Measurements from ENCODE around the gene SNUPN.
"Not testable (repeated sequence)": the region's sequence is repeated elsewhere in the genome, so short reads cannot be mapped to it uniquely, and the experiment has no call there.

The SNUPN gene

DNA sequence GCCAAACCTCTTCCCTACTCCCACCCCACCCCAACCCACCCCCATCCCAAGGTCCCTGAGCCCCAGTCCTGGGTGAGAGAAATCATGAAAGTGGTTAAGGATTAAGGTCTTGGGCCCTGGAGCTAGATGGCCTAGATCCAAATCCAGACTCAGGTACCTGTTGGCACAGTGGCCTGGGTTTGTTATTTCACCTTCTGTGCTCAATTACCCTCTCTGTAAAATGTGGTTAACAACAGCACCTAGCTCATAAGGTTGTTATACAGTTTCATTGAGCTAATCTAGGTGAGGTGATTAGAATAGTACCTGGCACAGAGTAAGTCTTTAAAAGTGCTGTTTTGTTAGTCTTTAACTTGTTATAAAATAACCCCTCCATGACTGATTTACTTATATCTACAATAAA lies 6.4 kb upstream of the SNUPN start:
- no peak for DNase-seq

DNA sequence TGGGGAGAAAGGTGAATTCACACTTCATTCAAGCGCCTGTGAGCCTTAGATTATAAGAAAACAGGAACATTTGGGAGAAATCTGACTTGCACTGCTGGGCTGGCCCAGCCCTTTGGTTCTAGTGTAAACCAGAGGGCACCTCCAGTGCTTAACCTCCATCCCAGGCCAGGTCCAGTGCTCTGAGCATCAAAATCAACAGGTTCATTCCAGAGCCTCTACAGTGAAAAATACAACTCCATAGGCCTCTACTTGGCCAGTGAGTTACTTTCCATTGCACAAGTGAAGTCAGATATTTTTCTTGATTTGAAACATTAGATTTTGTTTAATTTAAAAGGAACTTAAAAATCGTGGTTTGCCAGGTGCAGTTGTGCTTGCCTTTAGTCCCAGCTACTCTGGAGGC lies 3.0 kb downstream of the SNUPN start:
- DNase-seq: no peak

GRCh38 chr15:75620841-75621391 lies 4.6 kb downstream of the SNUPN start:
- DNase-seq: no peak

GRCh38 chr15:75620058-75620820 lies 5.3 kb downstream of the SNUPN start:
- no peak for DNase-seq

DNA sequence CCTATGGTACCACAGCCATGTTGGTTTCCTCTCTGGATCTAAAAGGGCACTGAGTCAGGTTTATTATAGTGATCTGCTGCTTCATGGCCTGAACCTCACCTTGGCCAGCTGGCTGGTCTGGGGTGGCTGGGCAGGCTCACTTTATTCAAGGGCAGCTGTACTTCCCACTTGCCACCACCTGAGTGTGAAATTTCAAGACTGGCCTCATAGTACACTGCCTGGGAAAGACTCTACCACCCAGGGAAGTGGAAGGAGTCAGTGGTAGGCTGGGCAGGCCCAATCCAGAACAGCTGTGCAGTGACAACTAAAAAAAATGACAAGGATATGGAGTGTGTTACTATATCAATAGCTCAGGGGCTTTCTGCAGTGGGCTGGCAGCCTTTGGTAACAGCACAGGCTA lies 8.8 kb downstream of the SNUPN start:
- no peak for DNase-seq

- DNase-seq: no peak
Measured at GRCh38 chr15:75606711-75607699, 18.5 kb downstream of the SNUPN start.

- DNase-seq: no peak
Measured at GRCh38 chr15:75606026-75606425, 19.5 kb downstream of the SNUPN start.

DNA sequence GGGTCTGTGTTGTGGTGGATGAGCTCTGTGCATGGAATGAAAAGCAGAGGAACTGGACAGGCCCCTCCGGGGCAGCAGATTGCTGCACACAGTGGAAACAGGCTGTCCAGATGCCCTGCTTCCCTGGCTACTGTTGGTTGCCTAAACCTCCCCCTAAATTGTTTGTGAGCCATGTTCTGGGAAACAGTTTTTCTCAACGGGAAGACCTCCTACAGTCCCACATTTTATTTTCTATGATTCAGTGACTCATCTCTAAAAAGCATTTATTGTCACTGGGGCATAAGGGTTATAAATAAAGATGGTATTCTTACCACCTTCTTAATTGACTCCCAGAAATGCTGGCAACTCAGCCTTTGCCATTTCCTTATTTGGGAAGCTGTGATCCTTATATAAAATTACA lies 26.1 kb downstream of the SNUPN start:
- no peak for DNase-seq

GRCh38 chr15:75598361-75598760 lies 27.2 kb downstream of the SNUPN start:
- no peak for DNase-seq

DNA sequence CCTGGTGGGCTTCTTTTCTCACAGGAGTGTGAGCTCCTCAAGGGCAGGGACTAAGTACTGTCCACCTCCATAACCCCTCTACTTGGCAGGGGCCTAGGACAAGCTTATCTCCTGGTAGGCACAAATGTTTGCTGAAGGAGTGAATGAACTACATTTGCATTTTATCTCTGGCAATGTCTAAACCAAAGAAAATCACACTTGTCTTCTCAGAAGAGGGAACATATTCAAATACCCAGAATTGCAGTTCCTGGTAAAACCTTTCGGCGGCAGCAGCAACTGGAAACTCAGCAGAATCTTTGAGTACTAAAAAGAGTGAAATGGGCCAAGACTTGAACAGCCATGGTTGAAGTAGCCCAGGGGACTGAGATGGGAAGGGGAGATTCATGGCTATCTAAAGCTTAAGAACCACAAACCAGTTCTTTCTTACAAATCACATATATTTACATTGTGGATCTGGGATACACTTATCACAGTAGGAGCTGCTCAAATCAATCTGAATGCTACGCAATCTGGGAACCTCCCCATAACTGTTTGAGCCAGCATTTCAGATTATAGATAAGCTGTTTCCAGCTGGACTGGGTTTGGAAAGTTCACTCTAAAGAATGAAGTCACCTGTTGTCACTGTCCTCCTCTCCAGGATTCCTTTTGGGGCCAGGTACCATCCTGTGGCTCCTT lies 27.7 kb downstream of the SNUPN start:
- DNase-seq: no peak

DNA sequence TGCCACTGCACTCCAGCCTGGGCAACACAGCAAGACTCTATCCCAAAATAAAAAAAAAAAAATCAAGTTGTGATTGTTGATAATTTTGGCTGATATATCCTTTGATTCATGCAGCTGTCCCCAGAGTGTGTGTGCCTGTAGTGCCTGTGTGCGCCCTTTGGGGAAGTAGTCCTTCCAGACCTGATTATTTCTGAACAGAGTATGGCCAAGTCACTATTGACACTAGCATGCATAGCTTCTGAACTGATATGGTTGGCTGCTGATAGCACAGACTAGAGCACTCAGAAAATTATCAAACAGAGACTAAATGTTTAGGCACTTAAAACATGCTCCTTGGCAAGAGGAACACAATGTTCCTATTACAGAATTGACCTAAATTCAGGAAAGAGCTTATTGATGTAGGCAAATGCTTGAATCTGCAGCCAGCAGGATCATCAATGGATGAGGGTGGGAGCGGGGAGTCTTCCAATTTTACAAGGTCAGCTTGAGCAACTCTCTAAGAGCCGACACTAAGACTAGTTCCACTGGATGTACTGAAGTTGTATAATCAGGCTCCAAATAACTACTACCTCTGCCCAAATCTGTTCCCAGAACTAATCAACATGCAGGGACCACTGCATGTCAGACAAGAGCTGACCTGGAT lies 28.7 kb downstream of the SNUPN start:
- DNase-seq: no peak

GRCh38 chr15:75594276-75594675 lies 31.2 kb downstream of the SNUPN start:
- no peak for DNase-seq

GRCh38 chr15:75591655-75592364 lies 33.7 kb downstream of the SNUPN start:
- no peak for DNase-seq

- DNase-seq: no peak
Measured at GRCh38 chr15:75590239-75590638, 35.3 kb downstream of the SNUPN start.

DNA sequence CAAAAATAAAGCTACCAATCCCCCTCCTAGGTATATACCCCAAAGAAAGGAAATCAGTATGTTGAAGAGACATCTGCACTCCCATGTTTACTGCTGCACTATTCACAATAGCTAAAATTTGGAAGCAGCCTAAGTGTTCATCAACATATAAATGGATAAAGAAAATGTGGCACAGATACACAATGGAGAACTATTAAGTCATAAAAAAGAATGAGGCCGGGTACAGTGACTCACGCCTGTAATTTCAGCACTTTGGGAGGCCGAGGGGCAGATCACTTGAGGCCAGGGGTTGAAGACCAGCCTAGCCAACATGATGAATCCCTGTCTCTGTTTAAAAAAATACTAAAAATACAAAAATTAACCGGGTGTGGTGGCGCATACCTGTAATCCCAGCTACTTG lies 36.5 kb downstream of the SNUPN start:
- no peak for DNase-seq

- DNase-seq: not testable (repeated sequence)
Measured at GRCh38 chr15:75586422-75586821, 39.1 kb downstream of the SNUPN start.

- DNase-seq: no peak
Measured at GRCh38 chr15:75584121-75584520, 41.4 kb downstream of the SNUPN start.

GRCh38 chr15:75583701-75584100 lies 41.8 kb downstream of the SNUPN start:
- no peak for DNase-seq

- DNase-seq: not testable (repeated sequence)
Measured at GRCh38 chr15:75582943-75583342, 42.6 kb downstream of the SNUPN start.

DNA sequence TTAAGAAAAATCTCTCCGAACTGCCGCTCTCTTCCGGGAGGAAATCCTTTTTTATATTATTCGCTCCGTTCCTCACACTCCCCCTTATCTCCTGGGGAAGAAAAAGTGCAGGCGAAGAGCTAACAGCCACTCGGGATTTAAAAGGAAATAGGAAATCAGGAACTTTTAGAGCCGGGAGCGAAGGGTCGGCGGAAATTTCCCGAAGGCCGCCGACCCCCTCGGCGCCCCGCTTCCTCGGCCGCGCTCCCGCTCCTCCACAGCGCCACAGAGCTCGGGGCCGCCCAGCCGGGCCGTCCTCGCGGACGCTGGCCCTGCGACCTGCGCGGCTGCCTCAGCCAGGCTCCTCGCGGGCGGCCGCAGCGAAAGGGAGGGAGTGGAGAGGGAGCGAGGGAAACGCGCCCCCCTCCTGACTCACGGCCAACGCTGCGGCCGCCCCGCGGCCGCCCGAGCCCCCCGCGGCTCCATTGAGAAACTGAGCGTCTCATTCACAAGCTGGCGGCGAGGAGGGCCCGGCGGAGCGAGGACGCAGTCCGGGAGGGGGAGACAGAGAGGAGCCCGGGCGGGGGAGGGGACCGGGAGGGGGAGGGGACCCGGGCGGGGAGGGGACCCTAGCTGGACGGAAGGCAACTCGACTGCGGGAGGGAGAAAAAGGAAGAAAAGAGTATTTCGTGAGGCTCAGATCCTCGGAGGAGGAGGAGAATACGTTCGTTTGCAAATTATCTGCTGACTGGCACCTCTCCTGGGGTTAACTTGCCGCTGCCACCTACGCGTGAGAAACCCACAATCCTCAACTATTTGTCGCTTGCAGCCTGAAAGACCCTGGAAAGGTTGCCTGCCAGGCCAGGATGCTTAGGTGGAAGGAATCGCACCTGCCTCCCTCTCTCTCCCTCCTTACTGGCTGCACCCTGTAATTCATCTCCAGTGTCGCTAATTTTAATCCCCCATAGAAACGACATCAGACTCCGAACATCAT lies 46.3 kb downstream of the SNUPN start, which contains the start of gene PTPN9:
Gene PTPN9 (minus strand): TSS at position 368 of the 973 bp plus-strand sequence. CDS start 539 bp downstream, outside the sequence.
- peak; percentile 69 for DNase-seq
